ENCODE measurements around the gene CBFA2T3. TPM values are rescaled to one million over a fixed set of nuclear protein-coding genes. Genes with fewer than 3 reads are reported as not detected.

CBFA2T3 gene
- total RNA-seq, 1 donor from 2014 or later = 2.4 TPM

DNA sequence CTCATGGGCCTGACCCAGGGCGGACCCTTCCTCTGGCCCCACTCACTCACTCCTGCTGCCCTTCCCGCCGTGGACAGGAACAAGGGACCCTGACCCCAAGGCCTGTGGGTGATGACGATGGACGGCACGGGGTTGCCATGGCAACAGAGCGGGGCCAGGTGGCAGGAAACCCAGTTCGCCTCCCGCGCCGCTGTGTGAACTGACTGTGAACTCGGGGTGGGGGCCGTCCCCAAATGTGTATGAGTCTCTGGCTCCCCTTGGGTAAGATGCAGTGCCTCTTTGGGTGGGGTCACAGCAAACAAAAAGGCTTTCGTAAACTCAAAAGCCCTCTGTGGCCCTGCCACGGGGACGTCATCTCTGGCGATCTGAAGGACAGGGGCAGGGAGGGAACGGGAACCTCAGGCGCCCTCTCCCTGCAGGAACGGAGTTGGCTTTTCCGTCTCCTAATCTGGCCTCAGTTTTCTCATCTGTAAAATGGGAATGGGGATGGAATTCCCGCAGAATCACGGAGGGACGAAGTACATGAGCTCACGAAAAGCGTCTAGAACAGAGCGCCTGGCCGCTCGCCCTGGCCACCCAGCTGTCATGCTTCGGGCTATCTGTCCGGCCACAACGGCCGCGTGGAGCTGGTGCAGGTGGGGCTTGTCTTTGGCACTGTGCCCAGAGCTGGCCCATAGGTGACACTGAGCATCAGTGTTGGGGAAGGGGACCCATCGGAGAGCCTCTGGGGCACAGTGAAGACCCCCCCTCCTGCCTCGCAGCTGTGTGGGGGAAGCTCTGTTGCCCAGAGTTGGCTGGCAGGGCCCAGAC is 65.7 kb downstream of the CBFA2T3 start:
- Histone ChIP-seq H3K9ac (ENCODE audit: low read length) (no peak overlapping the region), H3K79me2 (ENCODE audit: insufficient read depth, low read length) (no peaks in the 10 kb centered on the region), H3K4me2 (ENCODE audit: low read length) (no peak overlapping the region), H2AFZ (ENCODE audit: low read depth, low read length) (no peak overlapping the region), H3K27ac (ENCODE audit: low read depth, low read length) (no peak overlapping the region), H3K36me3 (ENCODE audit: insufficient read depth, low read length) (no peaks in the 10 kb centered on the region), H3K4me1 (ENCODE audit: insufficient read depth, low read length) (peaks cover 6% of the 10 kb centered on the region), H3K9me3 (ENCODE audit: insufficient read depth, low read depth, low read length) (no peaks in the 10 kb centered on the region), H3K27me3 (ENCODE audit: insufficient read depth, low read length) (no peaks in the 10 kb centered on the region), H4K20me1 (ENCODE audit: insufficient read depth, low read length) (no peaks in the 10 kb centered on the region), H3K4me3 (ENCODE audit: insufficient read depth, low read depth, low read length) (no peak overlapping the region)
- Mint-ChIP-seq H3K27me3 (ENCODE audit: low read depth, unreplicated experiment) (peaks cover 25% of the 10 kb centered on the region), H3K9me3 (ENCODE audit: unreplicated experiment) (peaks cover 3% of the 10 kb centered on the region), H3K27ac (ENCODE audit: unreplicated experiment) (no peak overlapping the region), H3K36me3 (ENCODE audit: low read depth, unreplicated experiment) (no peaks in the 10 kb centered on the region), H3K4me3 (ENCODE audit: unreplicated experiment) (no peak overlapping the region), H3K4me1 (ENCODE audit: low read depth, unreplicated experiment) (peaks cover 3% of the 10 kb centered on the region)
- TF ChIP-seq, protein P1, sequence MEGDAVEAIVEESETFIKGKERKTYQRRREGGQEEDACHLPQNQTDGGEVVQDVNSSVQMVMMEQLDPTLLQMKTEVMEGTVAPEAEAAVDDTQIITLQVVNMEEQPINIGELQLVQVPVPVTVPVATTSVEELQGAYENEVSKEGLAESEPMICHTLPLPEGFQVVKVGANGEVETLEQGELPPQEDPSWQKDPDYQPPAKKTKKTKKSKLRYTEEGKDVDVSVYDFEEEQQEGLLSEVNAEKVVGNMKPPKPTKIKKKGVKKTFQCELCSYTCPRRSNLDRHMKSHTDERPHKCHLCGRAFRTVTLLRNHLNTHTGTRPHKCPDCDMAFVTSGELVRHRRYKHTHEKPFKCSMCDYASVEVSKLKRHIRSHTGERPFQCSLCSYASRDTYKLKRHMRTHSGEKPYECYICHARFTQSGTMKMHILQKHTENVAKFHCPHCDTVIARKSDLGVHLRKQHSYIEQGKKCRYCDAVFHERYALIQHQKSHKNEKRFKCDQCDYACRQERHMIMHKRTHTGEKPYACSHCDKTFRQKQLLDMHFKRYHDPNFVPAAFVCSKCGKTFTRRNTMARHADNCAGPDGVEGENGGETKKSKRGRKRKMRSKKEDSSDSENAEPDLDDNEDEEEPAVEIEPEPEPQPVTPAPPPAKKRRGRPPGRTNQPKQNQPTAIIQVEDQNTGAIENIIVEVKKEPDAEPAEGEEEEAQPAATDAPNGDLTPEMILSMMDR (IDR thresholded peaks at IDR 0.05; ENCODE audit: insufficient read depth, low read depth, low read length) = no peak
- TF ChIP-seq EZH2 (IDR thresholded peaks at IDR 0.05; ENCODE audit: insufficient read depth, low read length) = no peak
- FAIRE-seq = no peak
- no peak for DNase-seq (ENCODE audit: low read depth)

DNA sequence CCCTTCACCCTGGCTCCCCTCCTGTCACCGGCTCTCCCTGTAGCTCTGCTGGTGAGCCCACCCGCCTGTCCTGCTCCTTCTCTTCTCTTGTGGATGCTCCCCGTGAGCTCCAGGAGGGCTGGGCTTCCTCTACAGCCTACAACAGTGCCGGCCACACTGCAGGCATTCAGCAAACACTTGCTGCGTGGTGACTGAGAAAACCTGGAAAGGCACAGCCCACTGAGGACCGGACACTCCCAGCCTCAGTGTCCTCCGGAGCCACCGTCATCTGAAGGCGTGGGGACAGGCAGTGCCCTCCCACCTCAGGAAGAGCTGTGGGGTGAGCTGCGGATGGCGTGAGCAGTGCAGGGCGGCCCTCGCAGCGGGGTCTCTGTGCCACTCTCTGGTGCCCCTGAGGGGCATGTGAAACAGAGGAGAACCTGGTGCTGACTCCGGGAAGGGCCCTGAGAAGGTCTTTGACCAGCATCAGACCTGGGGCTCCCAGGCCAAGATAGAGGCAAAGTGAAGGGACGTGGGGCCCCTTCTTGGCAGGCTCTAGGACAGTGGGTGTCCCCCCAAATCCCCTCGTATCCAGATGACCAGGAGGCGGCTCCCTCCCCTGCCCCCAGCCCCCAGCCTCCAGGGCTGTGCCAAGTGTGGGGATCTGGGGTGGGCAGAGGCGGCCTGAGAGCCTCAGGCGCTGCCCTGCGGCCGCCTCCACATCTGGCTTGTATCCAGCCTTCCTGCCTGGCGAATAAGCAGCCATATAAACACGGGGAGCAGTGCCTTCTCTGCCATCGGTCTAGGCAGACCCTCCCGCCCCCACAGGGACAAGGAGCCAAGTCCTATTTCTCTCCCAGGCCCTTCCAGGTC is 66.5 kb downstream of the CBFA2T3 start:
- FAIRE-seq (no peak), DNase-seq (ENCODE audit: low read depth) (peak; percentile 5)
- Mint-ChIP-seq H3K9me3 (ENCODE audit: unreplicated experiment) (peaks cover 3% of the 10 kb centered on the region), H3K4me3 (ENCODE audit: unreplicated experiment) (peak overlapping the region; percentile 57), H3K27ac (ENCODE audit: unreplicated experiment) (no peak overlapping the region), H3K27me3 (ENCODE audit: low read depth, unreplicated experiment) (peaks cover 22% of the 10 kb centered on the region), H3K36me3 (ENCODE audit: low read depth, unreplicated experiment) (no peaks in the 10 kb centered on the region), H3K4me1 (ENCODE audit: low read depth, unreplicated experiment) (peaks cover 6% of the 10 kb centered on the region)
- H3K79me2 ChIP-seq (ENCODE audit: insufficient read depth, low read length) = no peaks in the 10 kb centered on the region
- H3K4me3 ChIP-seq (ENCODE audit: insufficient read depth, low read depth, low read length) = no peak overlapping the region
- H3K36me3 ChIP-seq (ENCODE audit: insufficient read depth, low read length) = no peaks in the 10 kb centered on the region
- H2AFZ ChIP-seq (ENCODE audit: low read depth, low read length) = no peak overlapping the region
- H4K20me1 ChIP-seq (ENCODE audit: insufficient read depth, low read length) = no peaks in the 10 kb centered on the region
- H3K27me3 ChIP-seq (ENCODE audit: insufficient read depth, low read length) = no peaks in the 10 kb centered on the region
- H3K4me1 ChIP-seq (ENCODE audit: insufficient read depth, low read length) = peaks cover 6% of the 10 kb centered on the region
- TF ChIP-seq, protein P1 (IDR thresholded peaks at IDR 0.05; ENCODE audit: insufficient read depth, low read depth, low read length) = no peak
- TF ChIP-seq EZH2 (IDR thresholded peaks at IDR 0.05; ENCODE audit: insufficient read depth, low read length) = no peak
- no peak overlapping the region for H3K9ac ChIP-seq (ENCODE audit: low read length)
- H3K4me2 ChIP-seq (ENCODE audit: low read length) = no peak overlapping the region
- H3K27ac ChIP-seq (ENCODE audit: low read depth, low read length) = no peak overlapping the region
- no peaks in the 10 kb centered on the region for H3K9me3 ChIP-seq (ENCODE audit: insufficient read depth, low read depth, low read length)

Measured in astrocyte (in vitro differentiated cells and primary cell).